GM20000 (cell line): ENCODE measurements around the gene SSX3.
"Not testable (repeated sequence)": the region's sequence is repeated elsewhere in the genome, so short reads cannot be mapped to it uniquely, and the experiment has no call there.

Source experiments
- DNase-seq: peaks from one replicate; pipeline ENCODE4 v3.0.0; 2012; ENCODE audit warnings: low spot score
- CTCF ChIP-seq: IDR thresholded peaks from 2 replicates; pipeline ENCODE4 v1.5.1; 2012; ENCODE audit warnings: mild to moderate bottlenecking, control low read depth; ENCODE audit errors: extremely low read depth, missing control alignments

Gene SSX3

GRCh38 chrX:48356315-48357094, at the start of gene SSX3:
SSX3 (minus strand) TSS chrX:48356703; CDS start chrX:48355249, 1,454 bp downstream.
- DNase-seq, result not testable (repeated sequence)

- not testable (repeated sequence) for DNase-seq
Measured at GRCh38 chrX:48397825-48398224, 41.3 kb upstream of the SSX3 start.

GRCh38 chrX:48396931-48397330, 40.4 kb upstream of the SSX3 start:
- not testable (repeated sequence) for DNase-seq

- DNase-seq, result not testable (repeated sequence)
Measured at GRCh38 chrX:48383239-48383638, 26.7 kb upstream of the SSX3 start, which contains the start of gene SSX4. SSX4 (plus strand) TSS chrX:48383539; CDS start chrX:48384054, 515 bp downstream.

- not testable (repeated sequence) for DNase-seq
Measured at GRCh38 chrX:48370408-48370807, 13.9 kb upstream of the SSX3 start.

GRCh38 chrX:48367717-48368408, 11.4 kb upstream of the SSX3 start:
- not testable (repeated sequence) for DNase-seq

GRCh38 chrX:48359281-48359680, 2.8 kb upstream of the SSX3 start:
- not testable (repeated sequence) for DNase-seq

GRCh38 chrX:48357681-48358080, 1.2 kb upstream of the SSX3 start:
- DNase-seq, result no peak

GRCh38 chrX:48346059-48346458, 10.4 kb downstream of the SSX3 start:
- not testable (repeated sequence) for DNase-seq

More at GRCh38 chrX:48357681-48358080, 1.2 kb upstream of the SSX3 start:
- no peak for TF ChIP-seq CTCF

GRCh38 chrX:48313996-48314395, 42.5 kb downstream of the SSX3 start:
- not testable (repeated sequence) for DNase-seq

GRCh38 chrX:48306175-48306574, 50.3 kb downstream of the SSX3 start:
- DNase-seq, result no peak
- TF ChIP-seq CTCF, result no peak
